Fibroblast of peridontal ligament (primary cell): ENCODE results near the gene TAOK3.
"Not testable (repeated sequence)": the region's sequence is repeated elsewhere in the genome, so short reads cannot be mapped to it uniquely, and the experiment has no call there.

ENCODE experiments used
- DNase-seq: peaks from one replicate; pipeline ENCODE4 v3.0.0-alpha.2; 2010; ENCODE audit errors: extremely low read depth

The TAOK3 gene

DNA sequence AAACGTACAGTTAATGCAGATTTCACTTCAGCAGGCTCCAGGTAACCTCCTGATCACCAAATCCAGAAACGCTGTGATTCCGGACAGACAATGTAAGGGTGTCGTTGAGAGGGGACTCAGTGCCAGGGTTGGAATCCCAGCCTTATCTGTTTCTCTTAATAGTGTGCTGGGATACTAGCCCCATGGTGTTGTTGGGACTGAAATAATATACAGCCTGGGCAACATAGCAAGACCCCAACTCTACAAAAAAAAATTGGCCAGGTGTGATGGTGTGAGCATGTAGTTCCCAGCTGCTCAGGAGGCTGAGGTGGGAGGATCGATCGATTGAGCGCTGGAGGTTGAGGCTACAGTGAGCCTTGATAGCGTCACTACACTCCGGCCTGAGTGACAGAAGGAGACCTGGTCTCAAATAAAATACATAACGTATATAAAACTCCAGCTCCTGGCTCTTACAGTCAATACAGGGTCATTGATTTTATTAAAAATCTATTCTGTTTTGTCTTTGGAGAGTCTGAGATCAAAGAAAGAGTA is 235.5 kb downstream of the TAOK3 start:
- DNase-seq = no peak

DNA sequence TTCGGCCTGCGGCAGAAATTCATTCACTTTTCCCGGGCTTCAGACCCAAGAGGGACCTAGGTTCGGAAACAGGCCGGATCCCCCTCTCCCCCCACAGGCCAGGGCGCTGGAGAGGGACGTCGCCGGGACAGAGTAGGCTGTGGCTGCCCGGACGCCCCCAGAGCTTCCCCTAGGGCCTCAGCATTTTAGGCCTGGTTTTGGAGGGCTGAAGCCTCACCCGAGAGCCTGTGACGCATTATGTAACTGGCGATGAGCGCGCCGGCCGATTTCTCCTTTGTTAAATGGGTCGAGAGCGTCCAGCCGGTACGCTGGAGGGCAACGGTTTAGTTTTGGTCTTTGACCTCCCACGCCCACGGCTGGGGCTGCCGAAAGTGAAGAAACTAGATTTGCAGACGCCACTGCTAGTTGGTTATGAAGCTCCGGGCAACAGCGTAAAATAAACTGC is 236.1 kb downstream of the TAOK3 start:
- peak; percentile 47 for DNase-seq

DNA sequence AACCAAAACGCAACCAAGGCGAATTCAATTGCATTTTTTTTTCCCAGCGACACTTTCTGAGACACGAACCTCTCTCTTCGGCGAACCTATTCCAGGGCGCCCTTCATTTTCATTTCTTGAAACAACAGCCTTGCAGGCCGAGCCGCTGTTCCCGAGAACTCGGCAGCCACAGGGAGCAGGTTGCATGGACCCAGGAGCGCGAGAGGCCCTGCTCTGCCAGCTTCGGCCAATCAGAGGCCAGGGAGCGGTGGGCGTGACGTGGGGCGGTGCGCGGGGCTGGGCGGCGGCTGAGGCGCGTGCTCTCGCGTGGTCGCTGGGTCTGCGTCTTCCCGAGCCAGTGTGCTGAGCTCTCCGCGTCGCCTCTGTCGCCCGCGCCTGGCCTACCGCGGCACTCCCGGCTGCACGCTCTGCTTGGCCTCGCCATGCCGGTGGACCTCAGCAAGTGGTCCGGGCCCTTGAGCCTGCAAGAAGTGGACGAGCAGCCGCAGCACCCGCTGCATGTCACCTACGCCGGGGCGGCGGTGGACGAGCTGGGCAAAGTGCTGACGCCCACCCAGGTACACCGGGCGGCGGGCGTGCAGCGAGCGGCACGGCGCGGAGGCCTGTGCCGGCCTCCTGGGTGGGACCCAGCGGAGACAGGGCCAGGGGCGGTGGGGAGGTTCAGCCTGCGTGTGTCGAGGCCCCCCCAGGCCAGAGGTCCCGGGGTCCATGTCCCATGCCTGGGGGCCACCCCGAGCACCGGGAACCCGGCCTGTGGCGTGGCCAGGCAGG is 236.7 kb downstream of the TAOK3 start, which contains the start of gene PEBP1:
Gene PEBP1 (plus strand): TSS at position 337 of the 771 bp plus-strand sequence. CDS start 86 bp downstream, at position 423.
- peak; percentile 86 for DNase-seq

DNA sequence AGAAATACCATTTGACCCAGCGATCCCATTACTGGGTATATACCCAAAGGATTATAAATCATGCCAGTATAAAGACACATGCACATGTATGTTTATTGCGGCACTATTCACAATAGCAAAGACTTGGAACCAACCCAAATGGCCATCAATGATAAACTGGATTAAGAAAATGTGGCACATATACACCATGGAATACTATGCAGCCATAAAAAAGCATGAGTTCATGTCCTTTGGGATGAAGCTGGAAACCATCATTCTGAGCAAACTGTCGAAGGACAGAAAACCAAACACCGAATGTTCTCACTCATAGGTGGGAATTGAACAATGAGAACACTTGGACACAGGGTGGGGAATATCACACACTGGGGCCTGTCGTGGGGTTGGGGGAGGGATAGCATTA is 243.3 kb downstream of the TAOK3 start:
- not testable (repeated sequence) for DNase-seq

DNA sequence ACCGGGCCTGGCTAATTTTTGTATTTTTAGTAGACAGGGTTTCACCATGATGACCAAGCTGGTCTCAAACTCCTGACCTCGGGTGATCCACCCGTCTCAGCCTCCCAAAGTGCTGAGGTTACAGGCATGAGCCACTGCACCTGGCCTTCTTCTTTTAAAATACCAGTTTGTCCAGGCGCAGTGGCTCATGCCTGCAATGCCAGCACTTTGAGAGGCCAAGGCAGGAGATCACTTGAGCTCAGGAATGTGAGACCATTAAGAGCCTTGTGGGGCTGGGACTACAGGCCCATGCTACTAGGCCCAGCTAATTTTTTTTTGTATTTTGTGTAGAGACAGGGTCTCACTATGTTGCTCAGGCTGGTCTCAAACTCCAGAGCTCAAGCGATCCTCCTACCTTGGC is 244.8 kb downstream of the TAOK3 start:
- no peak for DNase-seq

DNA sequence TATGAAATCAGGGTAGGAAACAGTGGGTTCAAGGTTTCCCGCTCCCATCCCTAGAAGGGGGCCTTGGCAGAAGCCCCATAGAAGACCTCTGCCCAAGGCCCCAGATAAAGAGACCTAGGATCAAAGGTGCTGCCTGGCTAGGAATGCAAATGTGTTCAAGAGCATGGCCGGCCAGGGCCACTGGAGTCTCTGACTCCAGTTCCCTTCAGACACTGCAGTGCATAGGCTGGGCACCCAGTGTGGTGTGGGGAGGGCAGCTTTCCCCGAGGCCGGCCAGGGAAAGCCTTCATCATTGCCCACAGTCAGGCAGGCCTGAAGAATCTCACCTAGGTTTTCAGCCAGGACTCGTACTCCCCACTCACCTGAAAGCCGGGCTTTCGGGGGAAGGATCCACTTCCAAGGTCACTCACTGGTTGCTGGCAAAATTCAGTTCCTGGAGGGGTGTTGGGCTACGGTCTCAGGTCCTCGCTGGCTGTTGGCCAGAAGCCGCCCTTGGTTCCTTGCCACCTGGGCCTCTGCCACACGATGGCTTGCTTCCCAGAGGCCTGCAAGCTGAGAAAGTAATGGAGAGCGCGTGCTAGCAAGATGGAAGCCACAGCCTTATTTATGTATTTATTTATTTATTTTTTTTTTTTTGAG is 246.5 kb downstream of the TAOK3 start:
- DNase-seq = no peak

DNA sequence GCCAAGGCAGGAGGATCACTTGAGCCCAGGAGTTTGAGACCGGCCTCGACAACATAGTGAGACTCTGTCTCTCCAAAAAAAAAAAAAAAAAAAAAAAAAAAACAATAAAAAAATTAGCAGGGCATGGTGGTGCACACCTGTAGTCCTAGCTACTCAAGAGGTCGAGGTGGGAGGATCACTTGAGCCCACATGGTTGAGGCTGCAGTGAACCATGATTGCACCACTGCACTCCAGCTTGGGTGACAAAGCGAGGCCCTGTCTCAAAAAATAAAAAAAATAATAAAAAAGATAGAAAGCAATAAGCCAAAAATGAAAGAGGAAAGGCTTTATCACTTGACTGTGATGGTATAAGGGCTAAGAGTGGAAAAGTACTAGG is 247.0 kb downstream of the TAOK3 start:
- DNase-seq = no peak

DNA sequence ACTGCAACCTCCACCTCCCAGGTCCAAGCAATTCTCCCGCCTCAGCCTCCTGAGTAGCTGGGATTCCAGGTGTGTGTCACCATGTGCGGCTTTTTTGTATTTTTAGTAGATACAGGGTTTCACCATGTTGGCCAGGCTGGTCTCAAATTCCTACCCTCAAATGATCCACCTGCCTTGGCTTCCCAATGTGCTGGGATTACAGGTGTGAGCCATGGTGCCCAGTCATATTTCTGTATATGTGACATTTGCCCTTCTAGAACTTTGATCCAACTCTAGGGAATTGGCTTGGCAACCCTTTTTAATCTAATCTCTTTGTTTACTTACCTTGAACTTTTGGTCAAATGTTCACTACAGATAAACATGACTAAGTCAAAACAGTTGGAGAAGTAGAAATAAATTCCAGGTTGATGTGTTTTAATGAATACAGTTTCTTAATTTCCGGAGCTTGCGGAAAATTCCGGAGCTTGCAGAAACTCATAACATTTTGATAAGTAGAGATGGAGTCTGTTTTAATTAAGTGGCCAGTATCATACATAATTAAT is 248.3 kb downstream of the TAOK3 start:
- DNase-seq = no peak

DNA sequence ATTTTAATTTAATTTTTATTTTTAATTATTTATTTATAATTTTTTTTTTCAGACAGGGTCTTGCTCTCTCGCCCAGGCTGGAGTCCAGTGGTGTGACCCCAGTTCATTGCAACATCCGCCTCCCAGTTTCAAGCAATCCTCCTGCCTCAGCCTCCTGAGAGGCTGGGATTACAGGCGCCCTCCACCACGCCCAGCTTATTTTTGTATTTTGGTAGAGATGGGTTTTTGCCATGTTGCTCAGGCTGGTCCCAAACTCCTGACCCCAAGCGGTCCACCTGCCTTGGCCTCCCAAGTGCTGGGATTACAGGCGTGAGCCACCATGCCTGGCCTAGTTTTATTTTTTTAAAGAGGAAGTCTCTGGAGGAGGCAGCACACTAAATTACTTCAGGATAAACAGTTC is 250.4 kb downstream of the TAOK3 start:
- no peak for DNase-seq

DNA sequence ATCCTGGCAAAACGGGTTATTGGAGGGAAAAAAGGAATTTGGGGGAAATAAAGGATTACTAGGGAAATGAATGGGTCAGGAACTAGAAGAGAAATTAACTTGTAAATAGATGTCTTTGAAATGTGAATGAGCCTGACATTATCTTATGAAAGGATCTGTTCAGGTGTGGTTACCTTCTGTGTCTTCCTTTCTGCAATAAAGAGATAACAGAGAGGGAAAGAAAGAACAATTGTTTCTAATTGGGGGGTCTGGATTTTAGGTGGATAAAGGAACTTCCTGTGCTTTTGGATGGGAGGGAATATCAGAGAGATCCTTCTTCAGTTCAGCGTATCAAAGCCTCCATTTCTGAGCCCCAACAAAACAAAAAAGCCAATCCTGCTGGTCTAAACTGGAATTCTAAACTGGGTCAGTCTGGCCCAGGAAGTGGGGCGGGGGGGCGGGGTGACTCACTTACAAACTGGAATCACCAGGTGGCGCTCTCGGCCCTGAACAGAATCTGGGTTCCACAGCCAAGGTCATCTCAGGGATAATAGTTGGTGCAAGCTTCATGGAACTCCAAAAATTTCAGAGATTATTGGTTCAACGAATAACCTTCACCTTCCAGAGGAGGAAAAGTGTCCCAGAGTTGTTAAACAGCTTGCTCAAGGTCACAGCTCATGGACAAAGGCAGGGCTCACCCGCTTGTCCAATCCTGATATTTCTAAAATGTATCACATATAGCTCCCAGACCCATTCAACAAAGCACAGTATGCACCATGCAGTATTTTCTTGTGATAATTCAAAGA is 251.9 kb downstream of the TAOK3 start:
- DNase-seq = peak; percentile 77

DNA sequence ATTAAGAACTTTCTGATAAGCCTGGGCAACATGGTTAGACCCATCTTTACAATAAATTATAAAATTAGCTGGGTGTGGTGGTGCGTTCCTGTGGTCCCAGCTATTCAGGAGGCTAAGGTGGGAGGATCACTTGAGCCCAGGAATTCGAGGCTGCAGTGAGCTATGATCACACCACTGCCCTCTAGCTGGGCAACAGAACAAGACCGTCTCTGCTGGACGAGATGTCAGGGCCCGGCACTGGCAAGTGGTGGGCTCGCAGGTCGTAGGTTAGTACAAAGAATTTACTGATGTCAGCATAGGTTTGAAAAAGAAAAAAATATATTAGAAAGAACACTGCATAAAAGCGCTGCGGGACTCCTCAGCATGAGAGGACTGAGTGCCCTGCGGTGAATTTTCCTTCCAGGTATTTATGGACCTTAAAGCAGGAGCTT is 253.2 kb downstream of the TAOK3 start:
- no peak for DNase-seq

DNA sequence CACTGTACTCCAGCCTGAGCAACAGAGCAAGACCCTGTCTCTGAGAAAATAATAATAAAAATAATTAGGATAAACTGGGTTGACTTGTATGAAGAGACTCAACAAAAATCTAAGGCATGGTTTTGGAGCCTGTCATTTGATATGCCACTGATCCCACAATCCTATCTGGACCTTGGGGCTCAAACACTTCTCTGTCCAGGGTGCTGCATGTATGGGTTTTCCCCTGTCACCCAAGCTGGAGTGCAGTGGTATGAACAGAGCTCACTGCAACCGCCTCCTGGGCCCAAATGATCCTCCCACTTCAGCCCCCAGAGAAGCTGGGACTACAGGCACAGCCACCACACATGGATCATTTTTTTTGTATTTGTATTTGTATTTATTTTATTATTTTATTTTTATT is 263.6 kb downstream of the TAOK3 start:
- no peak for DNase-seq

DNA sequence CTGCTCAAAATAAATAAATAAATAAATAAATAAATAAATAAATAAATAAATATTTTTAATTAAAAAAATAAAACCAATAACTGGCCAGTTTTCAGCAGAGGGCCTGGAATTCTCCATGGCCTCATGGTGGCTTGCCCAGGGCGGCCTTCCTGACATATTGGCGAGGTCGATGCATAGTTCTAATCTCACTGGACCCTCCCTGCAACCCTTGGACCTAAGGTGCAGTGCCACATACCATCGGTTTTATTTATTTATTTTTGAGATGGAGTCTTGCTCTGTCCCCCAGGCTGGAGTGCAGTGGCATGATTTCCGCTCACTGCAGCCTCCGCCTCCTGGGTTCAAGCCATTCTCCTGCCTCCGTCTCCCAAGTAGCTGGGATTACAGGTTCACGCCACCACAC is 265.0 kb downstream of the TAOK3 start:
- no peak for DNase-seq

DNA sequence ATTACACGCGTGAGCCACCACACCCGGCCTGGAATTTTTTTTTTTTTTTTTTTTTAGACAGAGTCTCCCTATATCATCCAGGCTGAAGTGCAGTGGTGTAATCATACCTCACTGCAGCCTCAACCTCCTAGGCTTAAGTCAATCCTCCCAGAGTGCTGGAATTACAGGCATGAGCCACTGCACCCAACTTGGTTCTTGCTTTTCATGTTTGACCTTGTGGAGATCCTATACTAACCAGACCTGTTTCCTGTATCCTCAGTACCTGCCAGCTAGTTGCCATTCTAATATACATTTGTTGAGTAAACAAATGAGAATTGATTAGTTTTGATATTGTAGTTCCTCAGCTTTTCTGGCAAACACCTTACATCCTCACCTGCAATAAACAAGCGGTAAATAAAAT is 265.7 kb downstream of the TAOK3 start:
- no peak for DNase-seq

DNA sequence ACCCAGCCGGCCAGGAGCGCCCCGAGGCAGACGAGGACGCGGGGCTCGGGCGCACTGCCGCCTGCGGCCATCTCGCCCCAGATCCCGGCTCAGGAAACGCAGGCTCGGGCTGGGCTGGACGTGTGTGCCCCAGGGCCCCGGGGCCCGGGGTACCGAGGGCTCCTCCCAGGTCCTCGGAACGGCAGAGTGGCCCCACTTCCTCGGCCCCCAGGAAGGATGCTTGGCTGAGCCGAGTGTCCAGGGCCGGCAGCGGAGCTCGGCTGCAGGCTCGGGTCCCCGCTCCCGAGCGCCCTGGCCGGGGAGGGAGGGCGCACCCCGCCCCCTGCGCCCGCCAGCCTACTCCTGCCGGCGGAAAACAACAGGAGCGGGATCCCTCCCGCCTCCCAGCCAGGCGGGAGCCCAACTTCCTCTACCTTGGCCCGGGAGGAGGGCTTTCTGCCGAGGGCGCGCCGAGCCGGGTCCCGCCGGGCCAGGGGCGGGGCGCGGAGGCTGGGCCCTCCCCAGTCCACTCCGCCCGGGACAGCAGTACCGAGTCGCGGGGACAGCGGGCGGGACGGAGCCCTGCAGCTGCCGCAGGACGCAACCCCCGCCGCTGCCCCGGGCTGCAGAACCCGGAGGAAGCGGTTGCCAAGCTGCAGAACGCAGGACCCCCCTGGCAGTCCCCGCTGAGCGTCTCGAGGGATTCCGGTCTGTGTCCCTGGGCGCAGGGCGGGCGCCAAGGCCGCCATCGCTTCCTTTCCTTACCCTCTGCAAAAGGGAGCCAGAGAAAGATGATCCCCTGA is 268.9 kb downstream of the TAOK3 start, which contains the start of gene VSIG10:
Gene VSIG10 (minus strand): TSS at position 411 of the 782 bp plus-strand sequence. CDS start 340 bp downstream, at position 71.
- peak; percentile 37 for DNase-seq

DNA sequence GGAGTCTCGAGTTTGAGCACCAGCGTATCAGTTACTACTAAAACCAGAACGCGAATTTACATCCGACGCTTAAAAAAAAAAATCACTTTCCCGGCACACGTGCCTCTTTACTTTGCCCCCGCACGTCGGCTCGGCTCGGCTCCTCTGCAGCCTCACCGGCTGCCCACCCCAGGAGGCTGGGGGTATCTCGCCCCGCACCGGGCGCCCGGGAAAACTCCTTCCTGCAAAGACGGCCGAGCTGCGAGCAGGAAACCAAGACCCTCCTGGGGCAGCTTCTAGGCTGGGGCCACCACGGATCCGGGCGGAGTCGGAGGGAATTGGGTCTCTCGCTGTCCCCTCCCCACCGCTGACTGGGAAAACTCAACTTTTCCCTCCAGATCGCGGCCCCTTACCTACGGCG is 269.5 kb downstream of the TAOK3 start:
- DNase-seq = no peak

DNA sequence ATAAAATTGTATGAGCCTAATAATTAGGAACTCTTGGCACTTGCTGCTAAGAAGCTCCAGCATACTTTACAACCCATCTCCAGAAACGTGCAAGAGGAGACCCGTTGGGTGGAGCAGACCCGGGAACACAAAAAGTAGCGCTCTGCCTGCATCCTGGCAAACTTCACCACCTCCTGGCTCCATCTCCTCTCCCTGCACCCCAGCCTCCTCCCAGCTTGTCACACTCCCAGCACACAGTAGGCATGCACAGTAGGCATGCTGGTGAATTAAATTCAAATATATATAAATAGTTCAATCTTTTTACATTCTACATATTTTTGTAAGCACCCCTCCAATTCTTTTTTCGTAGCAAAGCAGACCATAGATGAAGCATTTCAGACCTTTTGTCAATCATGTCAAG is 270.1 kb downstream of the TAOK3 start:
- DNase-seq = no peak

DNA sequence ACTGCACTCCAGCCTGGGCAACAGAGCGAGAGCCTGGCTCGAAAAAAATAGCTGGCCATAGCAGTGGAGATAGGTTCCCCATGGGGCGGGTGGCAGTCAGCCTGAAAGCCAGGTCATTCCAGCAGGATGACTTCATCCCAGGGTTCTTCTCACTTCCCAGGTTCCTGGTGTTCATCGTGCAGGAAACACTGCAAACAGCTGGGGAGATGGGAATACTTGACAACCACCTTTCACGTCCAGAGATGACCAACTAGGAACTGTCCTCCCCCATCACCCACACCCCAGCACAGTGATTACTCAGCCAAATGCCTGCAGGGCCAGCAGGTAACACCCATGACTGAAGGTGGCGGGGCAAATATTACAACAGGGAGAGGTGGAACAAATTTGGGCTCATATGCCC is 270.6 kb downstream of the TAOK3 start:
- no peak for DNase-seq

DNA sequence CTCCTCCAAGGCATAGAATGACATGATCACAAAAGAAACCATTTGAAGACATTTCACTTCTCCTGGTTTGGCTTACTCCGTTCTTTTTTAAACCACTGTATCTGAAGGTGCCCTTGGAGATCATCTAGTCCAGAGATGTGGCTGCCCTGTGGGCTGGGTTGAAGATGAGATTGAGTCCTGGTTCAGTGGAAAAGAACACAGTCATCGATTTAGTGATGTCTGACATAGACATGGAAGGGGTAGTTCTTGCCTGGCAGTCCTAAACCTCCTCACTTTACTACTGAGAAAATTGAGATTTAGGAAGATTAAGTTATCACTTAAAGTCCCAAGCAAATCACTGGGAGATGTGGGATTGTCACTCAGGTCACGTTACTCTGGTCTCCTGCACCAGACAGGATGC is 271.7 kb downstream of the TAOK3 start:
- no peak for DNase-seq
